Fibroblast of lung (primary cell): ENCODE measurements around the gene STIL. TPM values are rescaled to one million over a fixed set of nuclear protein-coding genes. Genes with fewer than 3 reads are reported as not detected.
A peak's percentile ranks its signal among the peaks of the same experiment; 100 is the strongest.

Experiments
- DNase-seq, 2 donors: peaks; one replicate each; pipeline versions ENCODE4 v3.0.0 to v3.0.0-alpha.2; 2010; ENCODE audit warnings: low read depth in 2 of 2
- H2AFZ ChIP-seq: 2 replicates; pipeline ENCODE4 v1.5.1; 2012; ENCODE audit warnings: low read length, control low read depth, inconsistent platforms
- H3K27ac ChIP-seq: 2 replicates; pipeline ENCODE4 v1.5.1; 2011; ENCODE audit warnings: low read length, control low read depth; ENCODE audit not compliant: insufficient read depth
- H3K27me3 ChIP-seq: 2 replicates; pipeline ENCODE4 v1.5.1; 2011; ENCODE audit warnings: mild to moderate bottlenecking, low read length; ENCODE audit not compliant: control insufficient read depth, insufficient read depth
- H3K36me3 ChIP-seq: 2 replicates; pipeline ENCODE4 v1.5.1; 2011; ENCODE audit warnings: low read length; ENCODE audit not compliant: control insufficient read depth, insufficient read depth
- H3K4me1 ChIP-seq: 2 replicates; pipeline ENCODE4 v1.5.1; 2011; ENCODE audit warnings: low read length; ENCODE audit not compliant: control insufficient read depth, insufficient read depth; ENCODE audit errors: extremely low read depth
- H3K4me2 ChIP-seq: 2 replicates; pipeline ENCODE4 v1.5.1; 2011; ENCODE audit warnings: low read length, control low read depth; ENCODE audit not compliant: insufficient read depth; ENCODE audit errors: extremely low read depth
- H3K4me3 ChIP-seq, 4 experiments: fragments of 200-600 bp in 1 of 4; sonication (generic) in 1 of 4; replicated peaks in 1 of 4; 2 replicates each; pipeline ENCODE4 v1.5.1; 2011 to 2016; ENCODE audit warnings: low read length in 4 of 4, low read depth in 3 of 4, mild to moderate bottlenecking in 3 of 4, control low read depth in 2 of 4, inconsistent platforms in 1 of 4, mixed read lengths in 1 of 4; ENCODE audit not compliant: insufficient read depth in 1 of 4; ENCODE audit errors: control extremely low read depth in 1 of 4
- H3K79me2 ChIP-seq: 2 replicates; pipeline ENCODE4 v1.5.1; 2012; ENCODE audit warnings: mild to moderate bottlenecking, low read length, inconsistent platforms; ENCODE audit not compliant: control insufficient read depth, insufficient read depth
- H3K9ac ChIP-seq: 2 replicates; pipeline ENCODE4 v1.5.1; 2011; ENCODE audit warnings: mild to moderate bottlenecking, low read length, control low read depth; ENCODE audit not compliant: insufficient read depth
- H3K9me3 ChIP-seq: 2 replicates; pipeline ENCODE4 v1.5.1; 2012; ENCODE audit warnings: low read depth, low read length; ENCODE audit not compliant: control insufficient read depth, insufficient read depth
- H4K20me1 ChIP-seq: 2 replicates; pipeline ENCODE4 v1.5.1; 2011; ENCODE audit warnings: low read length; ENCODE audit not compliant: control insufficient read depth, insufficient read depth; ENCODE audit errors: extremely low read depth
- CTCF ChIP-seq, 2 donors: IDR thresholded peaks in 1 of 2; conservative IDR thresholded peaks in 1 of 2; 1 replicate in 1 of 2; 2 replicates in 1 of 2; pipeline ENCODE4 v1.5.1; 2011 to 2012; ENCODE audit warnings: low read length in 2 of 2, control low read depth in 1 of 2, inconsistent platforms in 1 of 2, low read depth in 1 of 2, mild to moderate bottlenecking in 1 of 2
- EZH2 ChIP-seq: IDR thresholded peaks from 2 replicates; pipeline ENCODE4 v1.5.1; 2012; ENCODE audit warnings: low read length, control low read depth, mild to moderate bottlenecking; ENCODE audit errors: missing control alignments
- polyA plus RNA-seq, 2 donors: library from polyadenylated mRNA; depleted of rRNA in 1 of 2; stranded (reverse) in 1 of 2; unstranded in 1 of 2; fragments of >200 nt; gene quantifications; 2 replicates each; pipeline ENCODE4 v1.2.1, GENCODE V29; 2011 to 2012; ENCODE audit warnings: missing spikeins in 1 of 2
- total RNA-seq: library from RNA; depleted of rRNA; stranded (reverse); fragments of >200 nt; gene quantifications from 2 replicates; pipeline ENCODE4 v1.2.1, GENCODE V29; 2014

STIL gene
- total and polyA plus RNA-seq, 2 donors (not counting 1 experiment from before 2014, with no cell fraction given): 5.8 to 6.2 TPM

DNA sequence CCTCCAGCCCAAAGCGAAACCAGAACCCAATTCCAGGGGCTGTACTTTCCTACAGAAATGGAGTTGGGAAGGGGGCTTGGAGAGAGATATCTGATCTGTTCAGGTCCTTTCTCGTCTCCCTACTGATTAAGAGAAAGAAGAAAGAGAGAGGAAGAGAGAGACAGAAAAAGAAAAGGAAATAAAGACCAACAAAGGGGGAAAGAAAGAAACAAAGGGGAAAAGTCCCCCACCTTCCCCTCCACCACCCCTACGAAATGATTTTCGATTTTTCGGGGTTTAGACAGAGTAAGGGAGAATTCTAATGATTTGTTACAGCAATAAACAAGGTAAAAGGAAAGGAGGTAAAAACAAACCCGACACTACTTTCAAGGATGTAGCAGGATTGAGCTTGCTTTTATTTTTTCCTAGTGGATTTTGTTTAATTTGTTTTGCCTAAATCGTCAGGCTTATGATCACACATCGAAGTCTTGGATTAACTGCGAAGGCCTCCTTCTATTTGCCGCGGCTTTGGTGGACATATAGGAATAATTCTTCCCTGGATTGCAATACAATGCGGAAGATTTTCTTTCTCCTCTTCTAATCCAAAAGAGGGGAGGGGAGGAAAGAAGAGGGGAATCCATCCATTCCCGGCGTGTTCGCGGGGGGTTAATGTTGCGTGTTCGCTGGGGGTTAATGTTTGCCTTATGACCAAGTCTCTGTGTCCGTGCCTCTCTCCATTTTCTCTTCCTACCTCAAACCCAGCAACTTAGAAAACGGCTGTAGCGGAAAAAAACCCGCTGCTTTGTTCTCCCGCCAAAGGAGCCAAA is 83.9 kb downstream of the STIL start:
- H3K36me3 ChIP-seq: no peaks in the 10 kb centered on the region
- H3K27me3 ChIP-seq: peaks cover 77% of the 10 kb centered on the region
- H3K27ac ChIP-seq: no peak overlapping the region

GRCh38 chr1:47229031-47229885 is 84.7 kb downstream of the STIL start:
- H3K4me2 ChIP-seq: no peak overlapping the region
- no peaks in the 10 kb centered on the region for H4K20me1 ChIP-seq
- H3K79me2 ChIP-seq: no peaks in the 10 kb centered on the region
- H3K9me3 ChIP-seq: no peaks in the 10 kb centered on the region
- H3K4me1 ChIP-seq: no peaks in the 10 kb centered on the region
- no peak overlapping the region for H3K27ac ChIP-seq
- H2AFZ ChIP-seq: no peak overlapping the region
- no peak for DNase-seq
- H3K27me3 ChIP-seq: peaks cover 86% of the 10 kb centered on the region
- H3K36me3 ChIP-seq: no peaks in the 10 kb centered on the region
- H3K9ac ChIP-seq: no peak overlapping the region
- TF ChIP-seq CTCF (conservative IDR thresholded peaks at IDR 0.05 in 1 of 2, IDR thresholded peaks at IDR 0.05 in 1 of 2; ENCODE audit: low read depth in 1 of 2, low read length in 2 of 2) (no peak), EZH2 (peak; percentile 45)
- H3K4me3 ChIP-seq: no peak overlapping the region

More for the DNA sequence above, 83.9 kb downstream of the STIL start:
- H2AFZ ChIP-seq: no peak overlapping the region
- H3K4me2 ChIP-seq: no peak overlapping the region
- no peak overlapping the region for H3K9ac ChIP-seq
- DNase-seq: peak in 1 of 2 donors; percentile 17
- no peaks in the 10 kb centered on the region for H3K4me1 ChIP-seq
- H3K4me3 ChIP-seq: no peak overlapping the region
- peak; percentile 95 for TF ChIP-seq EZH2
- no peak for TF ChIP-seq CTCF (conservative IDR thresholded peaks at IDR 0.05 in 1 of 2, IDR thresholded peaks at IDR 0.05 in 1 of 2; ENCODE audit: low read depth in 1 of 2, low read length in 2 of 2)
- no peaks in the 10 kb centered on the region for H3K79me2 ChIP-seq
- H3K9me3 ChIP-seq: no peaks in the 10 kb centered on the region
- no peaks in the 10 kb centered on the region for H4K20me1 ChIP-seq

DNA sequence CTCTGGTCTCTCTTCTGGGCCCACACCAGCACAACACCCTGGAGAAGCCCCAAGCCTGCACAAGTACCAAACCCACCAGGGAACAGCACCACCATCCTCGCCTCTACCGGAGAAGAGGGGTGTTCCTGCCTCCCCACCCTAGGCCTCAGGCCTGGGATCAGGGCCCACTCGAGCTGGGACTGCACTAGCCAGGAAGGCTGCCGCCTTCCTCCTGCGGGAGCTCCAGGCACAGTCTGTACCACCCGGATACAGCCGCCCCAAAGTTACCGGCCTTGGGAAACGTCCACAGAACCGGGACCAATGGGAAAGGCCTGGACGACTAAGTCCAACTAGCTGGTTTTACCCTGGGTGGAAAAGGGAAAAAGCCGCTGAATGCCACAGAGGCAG is 85.3 kb downstream of the STIL start:
- H3K4me3 ChIP-seq: no peak overlapping the region
- no peak overlapping the region for H3K9ac ChIP-seq
- H2AFZ ChIP-seq: no peak overlapping the region

More for the DNA sequence above, 85.3 kb downstream of the STIL start:
- H3K36me3 ChIP-seq: no peaks in the 10 kb centered on the region
- H3K79me2 ChIP-seq: no peaks in the 10 kb centered on the region
- DNase-seq: no peak
- H3K27ac ChIP-seq: no peak overlapping the region
- no peak for TF ChIP-seq EZH2
- no peak for TF ChIP-seq CTCF (conservative IDR thresholded peaks at IDR 0.05 in 1 of 2, IDR thresholded peaks at IDR 0.05 in 1 of 2; ENCODE audit: low read depth in 1 of 2, low read length in 2 of 2)
- no peak overlapping the region for H3K4me2 ChIP-seq
- H3K27me3 ChIP-seq: peaks cover 91% of the 10 kb centered on the region
- no peaks in the 10 kb centered on the region for H4K20me1 ChIP-seq
- H3K4me1 ChIP-seq: no peaks in the 10 kb centered on the region
- H3K9me3 ChIP-seq: no peaks in the 10 kb centered on the region
